Amniotic epithelial cell (primary cell): ENCODE results near the gene R3HDM2.

Experiments
- DNase-seq: peaks from one replicate; pipeline ENCODE4 v3.0.0-alpha.2; 2010; ENCODE audit warnings: low read depth

The R3HDM2 gene

GRCh38 chr12:57216014-57216911, 214.6 kb downstream of the R3HDM2 start, which contains the start of gene NXPH4:
TSS of gene NXPH4 (plus strand) at chr12:57216794. CDS start at chr12:57216970, 176 bp downstream.
- DNase-seq, result no peak

- DNase-seq, result no peak
Observed at GRCh38 chr12:57215668-57216013, 215.2 kb downstream of the R3HDM2 start.

DNA sequence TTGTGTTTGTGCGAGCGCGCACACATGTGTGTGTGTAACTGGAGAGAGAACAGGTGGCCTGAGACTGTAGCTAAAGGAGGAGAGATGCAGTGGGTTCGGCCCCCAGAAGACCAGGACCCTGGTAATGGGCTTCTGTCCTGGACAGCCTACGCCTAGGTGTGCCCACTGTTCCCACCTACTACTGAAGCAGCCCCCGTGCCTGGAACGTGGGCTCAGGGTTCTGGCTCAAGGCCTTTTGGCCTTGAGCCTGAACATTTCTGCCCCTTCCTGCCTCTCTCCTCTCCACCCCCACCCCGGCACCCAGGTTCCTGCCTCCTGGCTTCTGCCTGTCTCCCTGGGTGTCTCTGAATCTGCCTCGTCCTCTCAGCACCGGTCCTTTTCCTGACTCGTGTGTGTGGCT, 215.8 kb downstream of the R3HDM2 start:
- DNase-seq, result no peak

GRCh38 chr12:57214398-57214781, 216.5 kb downstream of the R3HDM2 start:
- peak; percentile 37 for DNase-seq

- no peak for DNase-seq
Observed at GRCh38 chr12:57213763-57214397, 217.0 kb downstream of the R3HDM2 start.

DNA sequence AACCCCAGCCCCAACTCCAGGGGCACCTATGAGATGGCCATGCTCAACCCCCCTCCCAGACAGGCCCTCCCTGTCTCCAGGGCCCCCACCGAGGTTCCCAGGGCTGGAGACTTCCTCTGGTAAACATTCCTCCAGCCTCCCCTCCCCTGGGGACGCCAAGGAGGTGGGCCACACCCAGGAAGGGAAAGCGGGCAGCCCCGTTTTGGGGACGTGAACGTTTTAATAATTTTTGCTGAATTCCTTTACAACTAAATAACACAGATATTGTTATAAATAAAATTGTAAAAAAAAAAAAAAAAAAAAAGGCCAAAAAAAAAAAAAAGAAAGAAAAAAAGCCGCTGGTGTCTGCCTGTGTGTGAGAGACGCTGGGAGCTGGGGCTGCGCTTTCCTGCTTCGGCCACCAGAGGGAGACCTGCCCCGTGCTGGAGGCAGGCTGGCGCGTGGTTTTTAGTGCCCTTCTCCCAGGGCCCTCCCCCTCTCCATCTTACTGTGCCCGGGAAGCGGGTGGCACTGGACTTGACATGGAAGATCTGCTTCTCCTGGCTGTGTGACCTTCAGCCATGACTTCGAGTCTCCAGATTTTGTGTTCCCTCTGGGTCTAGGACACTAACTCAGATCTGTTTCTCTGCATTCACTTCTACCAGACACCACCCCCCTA, 217.7 kb downstream of the R3HDM2 start:
- DNase-seq, result peak; percentile 73

- no peak for DNase-seq
Observed at GRCh38 chr12:57212701-57213057, 218.2 kb downstream of the R3HDM2 start.

- no peak for DNase-seq
Observed at GRCh38 chr12:57211791-57212700, 218.8 kb downstream of the R3HDM2 start.

GRCh38 chr12:57210926-57211692, 219.7 kb downstream of the R3HDM2 start:
- no peak for DNase-seq

DNA sequence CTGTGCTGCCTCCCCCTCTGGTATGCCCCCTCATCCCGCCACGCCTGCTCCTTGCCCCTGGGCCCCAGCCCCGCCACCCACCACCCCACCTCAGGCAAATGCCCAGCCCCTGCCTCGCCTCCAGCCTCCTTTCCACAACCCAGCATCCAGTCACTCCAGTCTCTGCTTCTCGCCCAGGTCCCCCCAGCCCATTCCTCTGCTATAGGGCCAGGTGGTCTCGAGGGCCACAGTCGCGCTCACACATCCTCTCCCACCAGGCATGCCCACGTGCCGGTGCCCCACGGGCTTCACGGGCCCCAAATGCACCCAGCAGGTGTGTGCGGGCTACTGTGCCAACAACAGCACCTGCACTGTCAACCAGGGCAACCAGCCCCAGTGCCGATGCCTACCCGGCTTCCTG, 220.4 kb downstream of the R3HDM2 start:
- no peak for DNase-seq

DNA sequence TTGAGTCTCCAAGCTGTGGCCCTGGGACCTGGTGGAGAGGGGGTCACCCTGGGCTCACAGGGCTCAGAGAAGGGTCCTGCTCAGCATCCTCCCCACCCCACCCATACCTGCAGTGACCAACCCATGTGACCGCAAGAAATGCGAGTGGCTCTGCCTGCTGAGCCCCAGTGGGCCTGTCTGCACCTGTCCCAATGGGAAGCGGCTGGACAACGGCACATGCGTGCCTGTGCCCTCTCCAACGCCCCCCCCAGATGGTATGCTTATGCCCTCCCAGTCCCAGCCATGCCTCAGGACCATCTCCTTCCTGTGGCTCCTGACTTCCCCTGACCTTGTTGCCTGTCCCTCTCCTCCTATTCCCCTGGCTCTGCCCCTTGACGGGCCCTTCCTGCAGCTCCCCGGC, 220.9 kb downstream of the R3HDM2 start:
- DNase-seq, result no peak

DNA sequence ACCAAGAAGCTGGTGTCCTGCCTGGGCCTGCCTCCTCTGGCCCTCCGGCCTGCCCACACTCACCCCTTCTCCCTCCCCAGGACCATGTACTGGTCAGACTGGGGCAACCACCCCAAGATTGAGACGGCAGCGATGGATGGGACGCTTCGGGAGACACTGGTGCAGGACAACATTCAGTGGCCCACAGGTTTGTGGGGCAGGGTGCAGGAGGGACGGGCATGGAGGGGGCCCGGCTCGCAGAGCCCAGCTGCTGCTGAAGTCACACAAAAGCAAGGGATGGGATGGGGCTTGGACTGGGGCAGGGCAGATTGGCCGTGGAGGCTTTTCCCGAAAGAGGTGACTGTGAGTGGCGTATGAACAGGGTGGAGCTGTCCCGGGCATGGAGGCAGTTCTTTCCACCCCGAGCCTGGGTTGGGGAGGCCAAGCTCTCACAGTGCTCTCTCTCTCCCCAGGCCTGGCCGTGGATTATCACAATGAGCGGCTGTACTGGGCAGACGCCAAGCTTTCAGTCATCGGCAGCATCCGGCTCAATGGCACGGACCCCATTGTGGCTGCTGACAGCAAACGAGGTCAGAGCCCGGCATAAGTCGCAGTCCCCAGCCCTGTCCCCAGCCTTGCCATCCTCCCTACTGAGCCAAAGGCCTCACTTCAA, 222.1 kb downstream of the R3HDM2 start:
- no peak for DNase-seq

- DNase-seq, result no peak
Observed at GRCh38 chr12:57207731-57208630, 222.9 kb downstream of the R3HDM2 start.

DNA sequence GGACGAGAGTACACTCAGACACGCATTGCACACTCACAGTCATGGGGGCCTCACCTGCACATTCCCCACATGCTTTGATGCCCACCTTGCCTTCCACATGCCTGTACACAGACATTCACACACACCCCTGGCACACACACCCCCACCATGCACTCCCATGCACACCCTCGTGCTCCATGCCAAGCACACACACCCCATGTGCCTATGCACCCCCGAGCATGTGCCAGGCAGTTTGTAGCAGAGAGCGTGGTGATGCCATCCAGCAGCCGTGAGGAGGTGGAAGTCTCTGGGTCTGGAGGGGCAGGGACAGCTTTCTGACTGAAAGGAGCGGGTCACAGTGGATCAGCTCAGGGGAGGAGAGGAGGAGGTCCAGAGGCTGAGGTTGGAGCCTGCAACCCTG, 224.9 kb downstream of the R3HDM2 start:
- DNase-seq, result no peak

- DNase-seq, result no peak
Observed at GRCh38 chr12:57205186-57205585, 225.7 kb downstream of the R3HDM2 start.

- no peak for DNase-seq
Observed at GRCh38 chr12:57204454-57204853, 226.4 kb downstream of the R3HDM2 start.

DNA sequence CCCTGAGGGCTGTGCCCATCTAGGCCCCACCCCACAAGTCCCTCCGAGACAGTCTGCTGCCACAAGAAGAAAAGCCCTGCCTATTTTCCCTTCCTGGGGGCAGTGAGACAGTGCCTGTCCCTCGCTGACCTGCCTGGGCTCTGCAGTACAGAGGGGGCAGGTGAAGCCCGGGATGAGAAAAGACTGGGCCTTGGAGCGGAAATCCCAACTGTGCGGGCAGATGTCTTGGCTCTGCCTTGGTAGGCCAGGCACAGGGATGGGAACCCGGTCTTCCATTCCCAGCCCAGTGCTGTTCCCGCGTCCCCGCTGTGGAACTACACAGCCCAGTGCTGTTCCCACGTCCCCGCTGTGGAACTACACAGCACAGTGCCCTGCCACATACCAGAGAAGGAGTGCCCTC, 227.1 kb downstream of the R3HDM2 start:
- no peak for DNase-seq
